ENCODE data around the gene CELF2.

Gene CELF2

DNA sequence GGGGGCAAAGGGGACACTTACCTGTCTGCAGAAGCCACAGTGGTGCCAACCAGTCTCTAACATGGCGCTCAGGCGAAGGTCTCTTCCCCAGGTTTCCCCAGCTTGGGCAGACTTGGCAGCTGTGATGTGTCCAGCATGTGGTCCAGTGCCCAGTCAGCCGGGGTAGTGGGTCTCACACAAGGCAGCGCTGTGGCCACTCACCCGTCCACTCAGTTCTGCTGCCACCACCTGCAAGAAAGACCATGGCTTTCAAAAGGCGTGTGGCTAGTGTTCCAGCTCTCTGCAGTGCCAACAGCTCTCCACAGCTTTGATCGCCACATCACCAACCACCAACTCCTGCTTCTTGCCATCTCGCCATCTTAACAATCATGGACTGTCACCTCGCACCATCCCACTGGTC, 334.1 kb downstream of the CELF2 start:
- DNase-seq (ENCODE audit: insufficient read length, low spot score): no peak
- FAIRE-seq: no peak
- TF ChIP-seq CTCF (IDR thresholded peaks at IDR 0.05; ENCODE audit: insufficient read depth, missing control alignments): no peak

DNA sequence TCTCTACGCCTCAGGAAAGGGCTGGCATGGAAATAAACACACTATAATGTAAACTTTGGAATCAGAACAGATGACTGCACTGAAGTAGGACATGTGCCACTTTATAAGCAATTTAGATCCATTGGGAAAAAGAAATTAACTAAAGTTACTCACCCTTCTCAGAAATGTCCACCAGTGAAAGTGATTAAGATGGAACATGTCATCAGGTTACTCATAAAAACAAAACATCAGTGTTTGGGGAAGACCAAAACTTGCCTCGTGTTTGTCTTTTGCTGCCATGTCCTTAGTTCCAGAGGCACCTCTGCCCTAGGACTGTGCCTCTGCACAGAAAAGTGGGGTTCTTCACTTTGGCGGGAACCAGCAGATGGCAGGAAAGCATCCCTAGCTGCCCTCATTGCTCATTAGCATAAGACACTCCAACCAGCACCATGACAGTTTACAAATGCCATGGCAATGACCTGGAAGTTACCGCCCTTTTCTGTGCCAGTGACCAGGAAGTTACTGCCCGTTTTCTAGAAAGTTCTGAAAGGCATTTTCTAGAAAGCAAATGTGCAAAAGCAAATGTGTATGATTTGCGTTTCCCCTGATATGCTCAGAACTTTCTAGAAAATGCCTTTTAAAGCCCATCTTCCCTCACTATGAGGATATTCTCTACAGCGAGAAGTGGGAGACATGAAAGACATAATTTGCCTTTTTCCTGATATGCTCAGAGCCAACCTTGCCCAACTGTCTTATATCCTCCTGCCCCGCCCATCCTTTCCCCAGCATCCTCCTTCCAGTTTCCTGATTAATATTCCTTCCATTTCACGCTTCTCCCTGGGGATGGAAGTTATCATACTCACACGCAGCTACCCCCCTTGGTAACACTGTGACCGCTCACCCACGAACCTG, 335.6 kb downstream of the CELF2 start:
- no peak for TF ChIP-seq CTCF (IDR thresholded peaks at IDR 0.05; ENCODE audit: insufficient read depth, missing control alignments)
- FAIRE-seq (no peak), DNase-seq (ENCODE audit: insufficient read length, low spot score) (no peak)

GRCh38 chr10:11354823-11355222, 337.2 kb downstream of the CELF2 start:
- TF ChIP-seq CTCF (IDR thresholded peaks at IDR 0.05; ENCODE audit: insufficient read depth, missing control alignments): no peak
- DNase-seq (ENCODE audit: insufficient read length, low spot score) (no peak), FAIRE-seq (no peak)

DNA sequence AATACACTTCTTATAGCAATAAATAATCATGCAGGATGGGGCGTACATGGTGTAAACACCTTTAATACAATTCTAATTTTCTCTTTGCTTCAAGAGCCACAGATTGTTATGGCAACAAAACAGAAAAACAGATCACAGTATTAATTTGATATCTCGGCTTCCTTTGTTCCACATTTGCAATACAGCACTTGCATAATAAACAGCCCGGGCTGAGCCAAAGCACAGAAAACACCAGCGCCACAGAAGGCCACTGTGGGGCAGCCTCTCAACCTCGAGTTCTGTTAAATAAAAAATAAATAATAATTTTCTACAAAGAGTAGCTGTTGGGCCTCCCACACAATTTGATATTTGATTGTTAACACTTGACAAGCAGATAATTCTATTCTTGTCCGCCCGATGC, 337.9 kb downstream of the CELF2 start:
- DNase-seq (ENCODE audit: insufficient read length, low spot score) (no peak), FAIRE-seq (no peak)
- no peak for TF ChIP-seq CTCF (IDR thresholded peaks at IDR 0.05; ENCODE audit: insufficient read depth, missing control alignments)

DNA sequence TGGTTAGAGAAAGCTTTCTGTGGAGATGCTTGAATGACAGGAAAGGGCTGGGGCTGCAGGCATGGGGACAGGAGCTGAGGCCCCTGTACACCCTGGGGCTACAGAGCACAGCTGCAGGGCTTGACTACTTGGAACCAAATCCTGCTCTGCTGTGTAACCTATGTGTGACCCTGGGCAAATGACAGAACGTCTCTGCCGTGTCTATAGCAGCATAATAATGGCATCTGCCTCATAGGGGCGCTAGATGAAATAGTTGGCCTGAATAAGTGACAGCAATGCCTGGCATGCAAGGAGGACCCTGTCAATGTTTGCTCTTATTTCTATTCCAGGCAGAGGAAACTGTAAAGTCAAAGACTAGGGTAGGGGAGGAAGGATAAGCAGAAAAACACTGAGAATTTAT, 339.8 kb downstream of the CELF2 start:
- no peak for DNase-seq (ENCODE audit: insufficient read length, low spot score)
- TF ChIP-seq CTCF (IDR thresholded peaks at IDR 0.05; ENCODE audit: insufficient read depth, missing control alignments): no peak
- FAIRE-seq: no peak

DNA sequence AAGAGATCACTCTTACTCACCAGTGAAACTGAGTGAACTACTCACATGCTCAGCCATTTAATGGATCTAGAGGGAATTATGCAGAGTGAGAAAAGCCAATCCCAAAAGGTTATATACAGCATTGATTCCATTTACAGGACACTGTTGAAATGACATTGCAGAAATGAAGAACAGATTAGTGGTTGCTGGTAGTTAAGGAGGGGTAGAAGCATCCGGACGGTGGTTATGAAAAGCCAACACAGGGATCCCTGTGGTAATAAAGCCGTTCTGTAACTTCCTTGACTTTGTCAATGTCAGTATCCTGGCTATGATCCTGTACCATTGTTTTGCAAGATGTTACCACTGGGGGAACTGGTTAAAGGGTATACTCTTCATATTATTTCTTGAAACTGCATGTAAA, 340.3 kb downstream of the CELF2 start:
- no peak for FAIRE-seq
- no peak for DNase-seq (ENCODE audit: insufficient read length, low spot score)

More for the DNA sequence above, 340.3 kb downstream of the CELF2 start:
- no peak for TF ChIP-seq CTCF (IDR thresholded peaks at IDR 0.05; ENCODE audit: insufficient read depth, missing control alignments)
